ENCODE measurements around the gene HLCS. TPM values are rescaled to one million over a fixed set of nuclear protein-coding genes. Genes with fewer than 3 reads are reported as not detected.

HLCS gene
- total and polyA plus RNA-seq, 10 of the 15 experiments (the other 5 are each of a cell fraction or from before 2014, with no cell fraction given), result 1.5 to 12.7 (median 9.6) TPM

DNA sequence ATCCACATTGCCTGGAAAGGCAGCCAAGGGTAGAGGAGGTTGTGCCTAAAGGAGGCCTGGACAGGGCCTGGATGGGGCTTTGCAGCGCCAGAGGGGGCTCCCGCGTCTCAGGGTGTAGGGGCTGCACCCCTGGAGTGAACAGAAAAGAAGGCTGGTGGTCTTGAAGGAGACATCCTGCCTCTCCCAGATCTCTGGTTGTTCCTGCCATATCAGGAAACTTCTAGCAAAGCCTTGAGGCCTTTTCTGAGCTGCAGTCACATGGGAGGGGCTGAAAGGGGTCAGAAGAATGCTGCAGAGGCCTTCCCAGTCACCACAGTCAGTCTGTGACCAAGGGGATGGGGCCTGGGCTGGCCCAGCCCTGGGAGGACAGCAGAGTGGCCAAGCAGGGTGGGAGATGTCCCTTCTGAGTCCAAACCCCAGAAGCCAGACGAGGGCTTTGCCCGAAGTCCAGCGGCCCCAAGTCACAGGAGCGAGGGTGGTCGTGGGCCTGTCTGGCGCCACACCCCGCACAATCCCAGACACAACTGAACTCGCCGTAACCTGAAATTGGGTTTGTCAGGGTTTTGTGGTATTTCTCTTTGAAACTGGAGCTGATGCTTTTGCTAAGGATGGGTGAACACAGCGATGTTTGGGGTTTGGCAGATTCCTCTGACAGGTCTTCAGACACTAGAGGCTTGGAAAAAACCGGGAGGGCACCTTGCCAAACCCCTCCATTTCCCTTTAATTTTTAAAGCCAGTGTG lies 237.9 kb downstream of the HLCS start:
- DNase-seq (ENCODE audit: low read depth, low spot score) (no peak), FAIRE-seq (no peak), ATAC-seq (no peak)
- H3K9me3 ChIP-seq (replicated peaks; ENCODE audit: control insufficient read depth, insufficient read depth, low read length), result no peaks in the 10 kb centered on the region
- H3K4me3 ChIP-seq, result no peak overlapping the region
- no peak overlapping the region for H3K9ac ChIP-seq (ENCODE audit: control insufficient read depth, insufficient read depth, low read length)
- no TSS peak for BruUV-seq (replicated peaks)
- H3K79me2 ChIP-seq (ENCODE audit: control insufficient read depth, insufficient read depth, low read length), result no peaks in the 10 kb centered on the region
- H3K27ac ChIP-seq (ENCODE audit: control insufficient read depth, insufficient read depth), result no peak overlapping the region
- H4K20me1 ChIP-seq (ENCODE audit: control insufficient read depth, insufficient read depth), result no peaks in the 10 kb centered on the region
- H3K36me3 ChIP-seq (ENCODE audit: control insufficient read depth in 2 of 2, insufficient read depth in 2 of 2, low read length in 1 of 2), result no peaks in the 10 kb centered on the region
- 37% methylated on average over 14 of the region's 14 CpGs for WGBS (ENCODE audit: insufficient coverage, insufficient replicate concordance, low lambda C conversion rate, missing lambda C conversion rate)
- intact Hi-C loops (cut with micrococcal nuclease; ENCODE audit: unreplicated experiment) (loop anchor here (10.0 kb wide), 1 partner anchor 304 kb away; no protein-coding TSS in a partner anchor), in situ Hi-C loops (cut with MboI) (no loop called here)
- CTCF ChIA-PET, result no interaction called here
- H3K4me2 ChIP-seq (ENCODE audit: control insufficient read depth, insufficient read depth), result no peak overlapping the region
- no peaks in the 10 kb centered on the region; a peak in 2 of 4 replicates for H3K27me3 ChIP-seq (replicated peaks in 1 of 2; ENCODE audit: control insufficient read depth in 2 of 2, insufficient read depth in 2 of 2, low read length in 1 of 2)
- RAD21 ChIA-PET (ENCODE audit: unreplicated experiment), result no interaction called here
- SMC1A ChIA-PET (ENCODE audit: uncharacterized antibody, unreplicated experiment), result no interaction called here
- TF ChIP-seq RAD51 (IDR thresholded peaks at IDR 0.05) (no peak), HDGF (IDR thresholded peaks at IDR 0.05) (no peak), TARDBP (IDR thresholded peaks at IDR 0.05; ENCODE audit: borderline replicate concordance) (no peak), KAT2A (conservative IDR thresholded peaks at IDR 0.05; ENCODE audit: control insufficient read depth, low read depth, low read length) (no peak), FOXM1 (IDR thresholded peaks at IDR 0.05; ENCODE audit: low read depth, low read length) (no peak)
- TF ChIP-seq, protein P1, sequence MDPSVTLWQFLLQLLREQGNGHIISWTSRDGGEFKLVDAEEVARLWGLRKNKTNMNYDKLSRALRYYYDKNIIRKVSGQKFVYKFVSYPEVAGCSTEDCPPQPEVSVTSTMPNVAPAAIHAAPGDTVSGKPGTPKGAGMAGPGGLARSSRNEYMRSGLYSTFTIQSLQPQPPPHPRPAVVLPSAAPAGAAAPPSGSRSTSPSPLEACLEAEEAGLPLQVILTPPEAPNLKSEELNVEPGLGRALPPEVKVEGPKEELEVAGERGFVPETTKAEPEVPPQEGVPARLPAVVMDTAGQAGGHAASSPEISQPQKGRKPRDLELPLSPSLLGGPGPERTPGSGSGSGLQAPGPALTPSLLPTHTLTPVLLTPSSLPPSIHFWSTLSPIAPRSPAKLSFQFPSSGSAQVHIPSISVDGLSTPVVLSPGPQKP (IDR thresholded peaks at IDR 0.05; ENCODE audit: low read depth, low read length), result no peak
- no peak overlapping the region for H2AFZ ChIP-seq (ENCODE audit: control insufficient read depth, low read depth, low read length)
- no peaks in the 10 kb centered on the region for H3K4me1 ChIP-seq (ENCODE audit: control insufficient read depth, insufficient read depth, low read length)
- POLR2A ChIA-PET, result no interaction called here

DNA sequence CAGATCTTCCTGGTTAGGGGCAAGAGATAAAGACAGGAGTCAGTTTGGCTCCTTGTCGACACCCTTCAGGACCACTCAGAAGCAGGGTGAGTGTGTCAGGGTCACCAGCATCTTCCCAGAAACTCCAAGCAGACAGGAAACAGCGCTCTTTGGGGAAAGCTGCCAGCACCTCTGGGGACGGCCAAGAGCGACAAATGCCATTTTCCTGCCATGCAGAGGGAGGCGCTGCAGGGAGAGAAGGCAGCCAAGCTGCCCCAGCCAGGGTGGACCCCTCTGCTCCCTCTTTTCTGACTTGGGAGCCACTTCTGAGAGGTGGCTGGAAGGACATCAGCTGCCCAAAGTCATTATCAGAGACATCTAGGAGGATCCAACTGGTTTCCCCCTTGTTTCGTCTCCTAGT lies 238.6 kb downstream of the HLCS start:
- no peaks in the 10 kb centered on the region for H3K79me2 ChIP-seq (ENCODE audit: control insufficient read depth, insufficient read depth, low read length)
- in situ Hi-C loops (cut with MboI), result no loop called here
- H3K27me3 ChIP-seq (replicated peaks in 1 of 2; ENCODE audit: control insufficient read depth in 2 of 2, insufficient read depth in 2 of 2, low read length in 1 of 2), result no peaks in the 10 kb centered on the region; a peak in 2 of 4 replicates
- ChIA-PET CTCF (no interaction called here), POLR2A (no interaction called here), RAD21 (ENCODE audit: unreplicated experiment) (no interaction called here), SMC1A (ENCODE audit: uncharacterized antibody, unreplicated experiment) (no interaction called here)
- H2AFZ ChIP-seq (ENCODE audit: control insufficient read depth, low read depth, low read length), result no peak overlapping the region
- H3K9me3 ChIP-seq (replicated peaks; ENCODE audit: control insufficient read depth, insufficient read depth, low read length), result no peaks in the 10 kb centered on the region
- no peak for FAIRE-seq
- no peak overlapping the region for H3K27ac ChIP-seq (ENCODE audit: control insufficient read depth, insufficient read depth)
- no peak overlapping the region for H3K4me2 ChIP-seq (ENCODE audit: control insufficient read depth, insufficient read depth)
- no peak for DNase-seq (ENCODE audit: low read depth, low spot score)
- no TSS peak for BruUV-seq (replicated peaks)
- 49% methylated on average over 6 of the region's 6 CpGs for WGBS (ENCODE audit: insufficient coverage, insufficient replicate concordance, low lambda C conversion rate, missing lambda C conversion rate)
- H4K20me1 ChIP-seq (ENCODE audit: control insufficient read depth, insufficient read depth), result no peaks in the 10 kb centered on the region
- H3K9ac ChIP-seq (ENCODE audit: control insufficient read depth, insufficient read depth, low read length), result no peak overlapping the region
- no peak overlapping the region for H3K4me3 ChIP-seq
- intact Hi-C loops (cut with micrococcal nuclease; ENCODE audit: unreplicated experiment), result loop anchor here (10.0 kb wide), 1 partner anchor 303 kb away; no protein-coding TSS in a partner anchor
- no peaks in the 10 kb centered on the region for H3K36me3 ChIP-seq (ENCODE audit: control insufficient read depth in 2 of 2, insufficient read depth in 2 of 2, low read length in 1 of 2)
- H3K4me1 ChIP-seq (ENCODE audit: control insufficient read depth, insufficient read depth, low read length), result no peaks in the 10 kb centered on the region
- no peak for ATAC-seq
- no peak for TF ChIP-seq BMI1 (IDR thresholded peaks at IDR 0.05; ENCODE audit: borderline replicate concordance)
- TF ChIP-seq YY1 (IDR thresholded peaks at IDR 0.05; ENCODE audit: low read depth, low read length), result no peak
- TF ChIP-seq WRNIP1 (IDR thresholded peaks at IDR 0.05; ENCODE audit: borderline replicate concordance, low read depth, low read length), result no peak
- TF ChIP-seq, protein P2, sequence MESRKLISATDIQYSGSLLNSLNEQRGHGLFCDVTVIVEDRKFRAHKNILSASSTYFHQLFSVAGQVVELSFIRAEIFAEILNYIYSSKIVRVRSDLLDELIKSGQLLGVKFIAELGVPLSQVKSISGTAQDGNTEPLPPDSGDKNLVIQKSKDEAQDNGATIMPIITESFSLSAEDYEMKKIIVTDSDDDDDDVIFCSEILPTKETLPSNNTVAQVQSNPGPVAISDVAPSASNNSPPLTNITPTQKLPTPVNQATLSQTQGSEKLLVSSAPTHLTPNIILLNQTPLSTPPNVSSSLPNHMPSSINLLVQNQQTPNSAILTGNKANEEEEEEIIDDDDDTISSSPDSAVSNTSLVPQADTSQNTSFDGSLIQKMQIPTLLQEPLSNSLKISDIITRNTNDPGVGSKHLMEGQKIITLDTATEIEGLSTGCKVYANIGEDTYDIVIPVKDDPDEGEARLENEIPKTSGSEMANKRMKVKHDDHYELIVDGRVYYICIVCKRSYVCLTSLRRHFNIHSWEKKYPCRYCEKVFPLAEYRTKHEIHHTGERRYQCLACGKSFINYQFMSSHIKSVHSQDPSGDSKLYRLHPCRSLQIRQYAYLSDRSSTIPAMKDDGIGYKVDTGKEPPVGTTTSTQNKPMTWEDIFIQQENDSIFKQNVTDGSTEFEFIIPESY (IDR thresholded peaks at IDR 0.05), result no peak
- TF ChIP-seq, protein P3, sequence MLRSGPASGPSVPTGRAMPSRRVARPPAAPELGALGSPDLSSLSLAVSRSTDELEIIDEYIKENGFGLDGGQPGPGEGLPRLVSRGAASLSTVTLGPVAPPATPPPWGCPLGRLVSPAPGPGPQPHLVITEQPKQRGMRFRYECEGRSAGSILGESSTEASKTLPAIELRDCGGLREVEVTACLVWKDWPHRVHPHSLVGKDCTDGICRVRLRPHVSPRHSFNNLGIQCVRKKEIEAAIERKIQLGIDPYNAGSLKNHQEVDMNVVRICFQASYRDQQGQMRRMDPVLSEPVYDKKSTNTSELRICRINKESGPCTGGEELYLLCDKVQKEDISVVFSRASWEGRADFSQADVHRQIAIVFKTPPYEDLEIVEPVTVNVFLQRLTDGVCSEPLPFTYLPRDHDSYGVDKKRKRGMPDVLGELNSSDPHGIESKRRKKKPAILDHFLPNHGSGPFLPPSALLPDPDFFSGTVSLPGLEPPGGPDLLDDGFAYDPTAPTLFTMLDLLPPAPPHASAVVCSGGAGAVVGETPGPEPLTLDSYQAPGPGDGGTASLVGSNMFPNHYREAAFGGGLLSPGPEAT (IDR thresholded peaks at IDR 0.05; ENCODE audit: low read depth), result no peak
- TF ChIP-seq SUPT20H (IDR thresholded peaks at IDR 0.05; ENCODE audit: borderline replicate concordance, control insufficient read depth, low read depth, low read length), result no peak
- TF ChIP-seq ZNF217 (IDR thresholded peaks at IDR 0.05), result no peak
- no peak for TF ChIP-seq STAT3 (IDR thresholded peaks at IDR 0.05; ENCODE audit: low read depth, low read length)

Measured in GM12878 (cell line).